NCI-H69 (cell line): ENCODE results near the gene CHCHD6.
A peak's percentile ranks its signal among the peaks of the same experiment; 100 is the strongest.

Source experiments
- DNase-seq: peaks from one replicate; lab custom pipeline; 2025; lab: John Stamatoyannopoulos, UW

CHCHD6 gene

GRCh38 chr3:126668450-126669401, 35.3 kb upstream of the CHCHD6 start:
- no peak for DNase-seq

GRCh38 chr3:126671521-126671920, 32.5 kb upstream of the CHCHD6 start:
- DNase-seq, result no peak

- no peak for DNase-seq
Measured at GRCh38 chr3:126672340-126672739, 31.7 kb upstream of the CHCHD6 start.

- DNase-seq, result peak; percentile 44
Measured at GRCh38 chr3:126672741-126673140, 31.3 kb upstream of the CHCHD6 start.

- no peak for DNase-seq
Measured at GRCh38 chr3:126676919-126677705, 26.9 kb upstream of the CHCHD6 start.

GRCh38 chr3:126677862-126678503, 26.1 kb upstream of the CHCHD6 start:
- no peak for DNase-seq

GRCh38 chr3:126678693-126679317, 25.2 kb upstream of the CHCHD6 start:
- DNase-seq, result peak; percentile 24

- DNase-seq, result peak; percentile 68
Measured at GRCh38 chr3:126679318-126679751, 24.7 kb upstream of the CHCHD6 start.

GRCh38 chr3:126679831-126680666, 24.0 kb upstream of the CHCHD6 start:
- no peak for DNase-seq

- no peak for DNase-seq
Measured at GRCh38 chr3:126680667-126681055, 23.4 kb upstream of the CHCHD6 start.

- no peak for DNase-seq
Measured at GRCh38 chr3:126682009-126682408, 22.0 kb upstream of the CHCHD6 start.

GRCh38 chr3:126683069-126683468, 21.0 kb upstream of the CHCHD6 start:
- DNase-seq, result no peak

GRCh38 chr3:126684218-126684751, 19.8 kb upstream of the CHCHD6 start:
- DNase-seq, result peak; percentile 59

GRCh38 chr3:126685021-126685420, 19.0 kb upstream of the CHCHD6 start:
- no peak for DNase-seq

GRCh38 chr3:126685493-126685892, 18.5 kb upstream of the CHCHD6 start:
- no peak for DNase-seq

GRCh38 chr3:126691765-126692164, 12.3 kb upstream of the CHCHD6 start:
- DNase-seq, result no peak

GRCh38 chr3:126692858-126693257, 11.2 kb upstream of the CHCHD6 start:
- DNase-seq, result peak; percentile 2

- no peak for DNase-seq
Measured at GRCh38 chr3:126693921-126694320, 10.1 kb upstream of the CHCHD6 start.

- DNase-seq, result no peak
Measured at GRCh38 chr3:126696701-126697267, 7.3 kb upstream of the CHCHD6 start.

- DNase-seq, result no peak
Measured at GRCh38 chr3:126699011-126699410, 5.0 kb upstream of the CHCHD6 start.
